Fibroblast of skin of scalp (primary cell): ENCODE measurements around the gene GALK1.

Experiments used
- DNase-seq: peaks from one replicate; pipeline ENCODE4 v3.0.0-alpha.2; 2013

The GALK1 gene

DNA sequence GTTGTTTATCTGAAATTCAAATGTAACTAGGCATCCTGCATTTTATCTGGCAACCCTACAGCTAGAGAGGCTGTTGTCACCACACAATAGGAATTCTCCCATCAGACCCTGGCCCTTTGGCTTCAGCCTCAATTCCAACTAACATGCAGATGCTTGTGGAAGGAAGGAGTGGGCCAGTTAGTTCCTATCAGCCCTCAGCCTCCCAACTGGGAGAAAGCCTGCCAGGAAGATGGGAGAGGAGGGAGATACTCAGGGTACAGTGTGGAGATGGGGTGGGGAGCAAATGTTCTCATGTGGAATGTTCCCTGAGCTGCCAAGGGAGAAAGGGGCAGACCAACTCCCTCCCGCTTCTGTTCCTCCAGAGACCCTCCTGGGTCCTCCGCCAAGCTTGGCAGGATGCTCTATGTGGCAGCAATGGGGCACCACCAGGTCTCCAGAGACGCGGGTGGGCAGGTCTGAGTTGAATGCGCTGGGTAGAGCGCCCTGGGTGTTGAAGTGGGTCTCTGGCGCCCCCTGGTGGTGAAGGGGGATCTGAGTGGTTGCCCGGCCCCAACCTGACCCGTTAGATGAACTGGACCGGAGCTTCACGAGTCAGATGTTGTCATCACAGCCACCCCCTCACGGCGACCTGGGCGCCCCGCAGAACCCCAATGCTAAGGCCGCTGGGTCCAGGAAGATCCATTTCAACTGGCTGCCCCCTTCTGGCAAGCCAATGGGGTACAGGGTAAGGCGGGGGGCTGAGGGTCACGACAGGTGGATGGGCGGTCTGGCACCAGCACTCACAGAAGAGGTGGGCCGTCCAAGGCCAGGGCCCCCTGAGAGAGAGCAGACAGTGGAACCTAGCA, 15.2 kb downstream of the GALK1 start:
- DNase-seq: peak; percentile 64

DNA sequence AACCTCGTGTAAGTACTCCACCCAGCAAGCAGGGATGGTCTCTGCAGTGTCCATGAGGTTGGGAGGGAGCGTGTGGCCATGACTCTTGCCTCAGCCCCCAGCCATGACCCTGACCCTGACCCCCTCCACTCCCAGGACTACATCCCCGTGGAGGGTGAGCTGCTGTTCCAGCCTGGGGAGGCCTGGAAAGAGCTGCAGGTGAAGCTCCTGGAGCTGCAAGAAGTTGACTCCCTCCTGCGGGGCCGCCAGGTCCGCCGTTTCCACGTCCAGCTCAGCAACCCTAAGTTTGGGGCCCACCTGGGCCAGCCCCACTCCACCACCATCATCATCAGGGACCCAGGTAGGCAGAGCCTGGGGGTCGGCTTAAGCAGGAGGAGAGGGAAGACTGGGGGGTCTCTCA, 16.3 kb downstream of the GALK1 start:
- DNase-seq: no peak

DNA sequence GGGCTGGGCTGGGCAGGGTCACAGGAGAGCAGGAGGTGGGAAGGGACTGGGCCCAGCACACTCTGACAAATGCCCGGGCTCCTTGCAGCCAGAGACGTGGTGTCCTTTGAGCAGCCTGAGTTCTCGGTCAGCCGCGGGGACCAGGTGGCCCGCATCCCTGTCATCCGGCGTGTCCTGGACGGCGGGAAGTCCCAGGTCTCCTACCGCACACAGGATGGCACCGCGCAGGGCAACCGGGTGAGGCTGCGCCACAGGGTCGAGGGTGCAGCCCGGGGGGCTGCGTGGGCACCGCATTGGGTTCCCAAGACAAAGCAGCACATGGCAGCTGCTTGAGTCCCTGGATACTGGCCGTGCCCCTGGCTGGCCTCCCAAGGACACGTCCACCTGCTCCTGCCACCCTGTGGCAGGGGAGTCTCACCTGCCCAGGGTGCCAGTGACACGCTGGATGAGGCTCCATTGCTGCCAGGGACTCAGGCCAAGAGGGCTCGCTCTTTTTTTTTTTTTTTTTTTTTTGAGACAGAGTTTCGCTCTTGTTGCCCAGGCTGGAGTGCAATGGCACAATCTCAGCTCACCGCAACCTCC, 21.3 kb downstream of the GALK1 start:
- no peak for DNase-seq

DNA sequence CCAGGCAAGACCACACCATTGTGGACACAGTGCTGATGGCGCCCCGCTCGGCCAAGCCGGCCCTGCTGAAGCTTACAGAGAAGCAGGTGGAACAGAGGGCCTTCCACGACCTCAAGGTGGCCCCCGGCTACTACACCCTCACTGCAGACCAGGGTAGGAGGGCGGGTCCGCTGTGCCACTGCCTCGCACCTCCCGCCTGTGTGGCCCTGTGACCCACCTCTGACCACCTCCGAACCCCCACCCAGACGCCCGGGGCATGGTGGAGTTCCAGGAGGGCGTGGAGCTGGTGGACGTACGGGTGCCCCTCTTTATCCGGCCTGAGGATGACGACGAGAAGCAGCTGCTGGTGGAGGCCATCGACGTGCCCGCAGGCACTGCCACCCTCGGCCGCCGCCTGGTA, 22.7 kb downstream of the GALK1 start:
- no peak for DNase-seq

- DNase-seq: no peak
Observed at GRCh38 chr17:75740631-75741077, 24.3 kb downstream of the GALK1 start.

GRCh38 chr17:75740215-75740614, 24.8 kb downstream of the GALK1 start:
- no peak for DNase-seq

- DNase-seq: no peak
Observed at GRCh38 chr17:75739801-75740200, 25.2 kb downstream of the GALK1 start.

- DNase-seq: no peak
Observed at GRCh38 chr17:75739174-75739573, 25.8 kb downstream of the GALK1 start.

GRCh38 chr17:75738218-75738802, 26.7 kb downstream of the GALK1 start:
- peak; percentile 54 for DNase-seq

- DNase-seq: no peak
Observed at GRCh38 chr17:75737133-75737962, 27.6 kb downstream of the GALK1 start.

- DNase-seq: no peak
Observed at GRCh38 chr17:75736173-75736835, 28.7 kb downstream of the GALK1 start.

DNA sequence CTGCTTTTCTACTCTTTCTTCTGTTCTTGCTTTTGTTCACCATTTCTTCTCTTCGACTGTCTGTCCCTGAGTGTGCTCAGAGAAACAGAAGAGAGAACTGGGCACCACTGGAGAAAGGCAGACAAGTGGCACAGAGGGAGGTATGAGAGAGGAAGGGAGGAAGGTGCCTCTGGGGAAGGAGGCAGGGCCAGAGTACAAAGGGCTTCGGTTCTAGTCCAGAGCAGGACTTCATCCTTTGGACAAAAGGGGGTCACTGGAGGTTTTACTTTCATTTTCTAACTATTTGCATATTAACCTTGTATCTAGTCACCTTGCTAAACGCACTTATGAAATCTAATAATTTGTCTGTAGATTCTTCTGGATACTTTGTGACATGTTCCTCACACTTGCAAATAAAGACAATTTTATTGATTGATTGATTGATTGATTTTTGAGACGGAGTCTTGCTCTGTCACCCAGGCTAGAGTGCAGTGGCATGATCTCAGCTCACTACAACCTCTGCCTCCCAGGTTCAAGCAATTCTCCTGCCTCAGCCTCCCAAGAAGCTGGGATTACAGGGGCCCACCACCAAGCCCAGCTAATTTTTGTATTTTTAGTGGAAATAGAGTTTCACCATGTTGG, 30.2 kb downstream of the GALK1 start:
- no peak for DNase-seq

GRCh38 chr17:75733471-75733870, 31.5 kb downstream of the GALK1 start:
- no peak for DNase-seq

DNA sequence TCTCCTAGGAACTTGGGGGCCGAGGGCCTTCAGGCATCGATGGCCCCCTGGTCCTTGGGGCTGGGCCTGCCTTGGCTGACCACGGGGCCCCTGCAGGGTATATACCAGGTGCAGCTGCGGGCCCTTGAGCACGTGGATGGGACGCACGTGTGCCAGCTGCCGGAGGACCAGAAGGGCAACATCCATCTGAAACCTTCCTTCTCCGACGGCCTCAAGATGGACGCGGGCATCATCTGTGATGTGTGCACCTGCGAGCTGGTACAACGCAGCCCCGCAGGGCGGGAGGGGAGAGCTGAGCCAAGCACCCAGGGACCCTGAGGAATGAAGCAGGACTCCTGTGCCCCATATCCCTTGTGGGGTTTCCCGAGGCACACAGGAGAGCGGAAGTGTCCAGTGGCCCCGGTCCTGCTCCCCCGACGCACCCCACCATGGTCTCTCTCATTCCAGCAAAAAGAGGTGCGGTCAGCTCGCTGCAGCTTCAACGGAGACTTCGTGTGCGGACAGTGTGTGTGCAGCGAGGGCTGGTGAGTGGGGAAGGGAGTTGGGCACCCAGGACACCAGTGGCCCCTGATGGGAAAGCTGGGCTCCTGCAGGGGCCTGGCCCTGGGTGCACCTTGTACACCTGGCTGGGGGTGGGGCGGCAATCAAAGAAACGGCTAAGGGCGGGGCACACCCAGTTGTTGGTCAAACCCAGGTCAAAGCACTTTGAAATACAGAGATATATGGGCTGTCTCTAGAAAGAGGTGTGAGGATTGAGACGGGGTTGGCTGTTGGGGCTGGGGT, 33.1 kb downstream of the GALK1 start:
- no peak for DNase-seq

GRCh38 chr17:75731086-75731715, 33.8 kb downstream of the GALK1 start:
- DNase-seq: no peak

GRCh38 chr17:75730065-75730464, 34.9 kb downstream of the GALK1 start:
- no peak for DNase-seq

GRCh38 chr17:75729351-75729750, 35.6 kb downstream of the GALK1 start:
- DNase-seq: no peak

- no peak for DNase-seq
Observed at GRCh38 chr17:75727391-75727790, 37.6 kb downstream of the GALK1 start.

DNA sequence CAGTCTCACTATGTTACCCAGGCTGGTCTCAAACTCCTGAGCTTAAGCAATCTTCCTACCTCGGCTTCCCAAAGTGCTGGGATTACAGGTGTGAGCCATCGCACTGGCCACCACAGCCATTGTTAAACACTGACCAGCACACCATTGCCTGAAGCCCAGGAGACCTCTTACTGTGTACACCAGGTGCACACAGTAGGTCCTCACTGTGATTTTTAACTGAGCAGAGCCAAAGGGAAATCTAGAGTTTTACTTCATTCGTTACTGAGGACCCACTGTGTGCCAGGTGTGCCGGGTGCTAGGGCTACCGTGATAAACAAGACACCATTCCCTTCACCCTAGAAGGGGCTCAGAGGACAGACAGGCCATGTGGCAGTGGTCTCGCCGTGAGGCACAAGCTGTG, 39.5 kb downstream of the GALK1 start:
- no peak for DNase-seq
